Uterus (tissue), 2 donors: ENCODE measurements around the gene SNRPD3.

Experiments
- POLR2A ChIP-seq, 2 donors: fragments of 450-650 bp; IDR thresholded peaks; one replicate each; pipeline ENCODE4 v1.6.1; 2016; ENCODE audit warnings: antibody characterized with exemption in 2 of 2, mild to moderate bottlenecking in 1 of 2, moderate library complexity in 1 of 2
- TF ChIP-seq, protein P1 (sequence below), 4 experiments: fragments of 200-600 bp in 2 of 4; fragments of 450-650 bp in 2 of 4; sonication (generic) in 2 of 4; IDR thresholded peaks; one replicate each; pipeline ENCODE4 v1.5.1; 2016 to 2019; ENCODE audit warnings: antibody characterized with exemption in 4 of 4, mild to moderate bottlenecking in 2 of 4, moderate library complexity in 1 of 4

GRCh38 chr22:24548812-24549211 is 7.0 kb upstream of the SNRPD3 start:
- no peak for TF ChIP-seq POLR2A (IDR thresholded peaks at IDR 0.05)
- TF ChIP-seq, protein P1, sequence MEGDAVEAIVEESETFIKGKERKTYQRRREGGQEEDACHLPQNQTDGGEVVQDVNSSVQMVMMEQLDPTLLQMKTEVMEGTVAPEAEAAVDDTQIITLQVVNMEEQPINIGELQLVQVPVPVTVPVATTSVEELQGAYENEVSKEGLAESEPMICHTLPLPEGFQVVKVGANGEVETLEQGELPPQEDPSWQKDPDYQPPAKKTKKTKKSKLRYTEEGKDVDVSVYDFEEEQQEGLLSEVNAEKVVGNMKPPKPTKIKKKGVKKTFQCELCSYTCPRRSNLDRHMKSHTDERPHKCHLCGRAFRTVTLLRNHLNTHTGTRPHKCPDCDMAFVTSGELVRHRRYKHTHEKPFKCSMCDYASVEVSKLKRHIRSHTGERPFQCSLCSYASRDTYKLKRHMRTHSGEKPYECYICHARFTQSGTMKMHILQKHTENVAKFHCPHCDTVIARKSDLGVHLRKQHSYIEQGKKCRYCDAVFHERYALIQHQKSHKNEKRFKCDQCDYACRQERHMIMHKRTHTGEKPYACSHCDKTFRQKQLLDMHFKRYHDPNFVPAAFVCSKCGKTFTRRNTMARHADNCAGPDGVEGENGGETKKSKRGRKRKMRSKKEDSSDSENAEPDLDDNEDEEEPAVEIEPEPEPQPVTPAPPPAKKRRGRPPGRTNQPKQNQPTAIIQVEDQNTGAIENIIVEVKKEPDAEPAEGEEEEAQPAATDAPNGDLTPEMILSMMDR (IDR thresholded peaks at IDR 0.05), result no peak
